ENCODE data around the gene BCCIP.

DNA sequence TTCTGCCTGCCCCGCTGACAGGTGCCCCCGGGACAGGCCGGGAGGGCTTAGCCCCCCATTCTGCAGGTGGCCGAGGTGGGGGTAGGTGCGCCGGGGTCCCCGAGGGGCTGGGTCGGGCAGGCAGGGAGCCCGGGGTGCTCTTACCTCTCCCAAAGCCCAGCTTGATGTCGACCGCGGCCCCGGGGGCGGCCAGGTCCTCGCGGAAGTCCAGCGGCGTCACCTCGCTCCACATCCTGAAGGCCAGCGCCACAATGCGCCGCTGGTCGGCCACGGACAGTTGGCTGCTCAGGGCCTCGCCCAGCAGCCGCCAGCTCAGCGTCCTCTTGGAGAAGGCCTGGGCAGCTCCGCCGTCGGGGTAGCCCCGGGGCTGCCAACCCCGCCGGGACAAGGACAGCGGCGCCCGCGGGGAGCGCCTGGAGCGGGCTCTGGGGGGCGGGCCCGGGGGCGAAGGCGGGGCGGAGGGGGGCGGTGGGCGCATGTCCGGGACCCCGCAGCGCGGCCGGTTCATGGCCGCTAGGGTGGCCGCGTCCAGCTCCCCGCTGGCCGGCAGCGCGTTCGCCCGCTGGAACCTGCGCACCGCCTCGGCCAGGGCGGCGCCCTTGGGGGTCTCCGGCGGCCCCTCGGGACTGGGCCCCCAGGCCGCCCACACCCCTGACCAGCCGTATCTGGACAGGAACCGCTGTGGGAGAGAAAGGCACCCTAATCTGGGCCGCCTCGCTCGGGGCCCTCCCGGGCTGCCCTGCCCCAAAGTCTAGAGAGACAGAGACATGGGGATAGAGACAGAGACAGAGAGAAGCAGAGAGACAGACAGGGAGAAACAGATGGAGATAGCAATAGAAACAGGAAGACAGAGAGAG lies 49.4 kb upstream of the BCCIP start:
- TF ChIP-seq ESRRG (CRISPR knock-in tag; IDR thresholded peaks at IDR 0.05) (no peak), ZFP3 (CRISPR knock-in tag; IDR thresholded peaks at IDR 0.05) (no peak), CREB5 (CRISPR knock-in tag; IDR thresholded peaks at IDR 0.05; ENCODE audit: low read depth) (no peak)
- TF ChIP-seq, protein P1, sequence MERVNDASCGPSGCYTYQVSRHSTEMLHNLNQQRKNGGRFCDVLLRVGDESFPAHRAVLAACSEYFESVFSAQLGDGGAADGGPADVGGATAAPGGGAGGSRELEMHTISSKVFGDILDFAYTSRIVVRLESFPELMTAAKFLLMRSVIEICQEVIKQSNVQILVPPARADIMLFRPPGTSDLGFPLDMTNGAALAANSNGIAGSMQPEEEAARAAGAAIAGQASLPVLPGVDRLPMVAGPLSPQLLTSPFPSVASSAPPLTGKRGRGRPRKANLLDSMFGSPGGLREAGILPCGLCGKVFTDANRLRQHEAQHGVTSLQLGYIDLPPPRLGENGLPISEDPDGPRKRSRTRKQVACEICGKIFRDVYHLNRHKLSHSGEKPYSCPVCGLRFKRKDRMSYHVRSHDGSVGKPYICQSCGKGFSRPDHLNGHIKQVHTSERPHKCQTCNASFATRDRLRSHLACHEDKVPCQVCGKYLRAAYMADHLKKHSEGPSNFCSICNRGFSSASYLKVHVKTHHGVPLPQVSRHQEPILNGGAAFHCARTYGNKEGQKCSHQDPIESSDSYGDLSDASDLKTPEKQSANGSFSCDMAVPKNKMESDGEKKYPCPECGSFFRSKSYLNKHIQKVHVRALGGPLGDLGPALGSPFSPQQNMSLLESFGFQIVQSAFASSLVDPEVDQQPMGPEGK (CRISPR knock-in tag; IDR thresholded peaks at IDR 0.05; ENCODE audit: borderline replicate concordance) = no peak
- TF ChIP-seq, protein P2, sequence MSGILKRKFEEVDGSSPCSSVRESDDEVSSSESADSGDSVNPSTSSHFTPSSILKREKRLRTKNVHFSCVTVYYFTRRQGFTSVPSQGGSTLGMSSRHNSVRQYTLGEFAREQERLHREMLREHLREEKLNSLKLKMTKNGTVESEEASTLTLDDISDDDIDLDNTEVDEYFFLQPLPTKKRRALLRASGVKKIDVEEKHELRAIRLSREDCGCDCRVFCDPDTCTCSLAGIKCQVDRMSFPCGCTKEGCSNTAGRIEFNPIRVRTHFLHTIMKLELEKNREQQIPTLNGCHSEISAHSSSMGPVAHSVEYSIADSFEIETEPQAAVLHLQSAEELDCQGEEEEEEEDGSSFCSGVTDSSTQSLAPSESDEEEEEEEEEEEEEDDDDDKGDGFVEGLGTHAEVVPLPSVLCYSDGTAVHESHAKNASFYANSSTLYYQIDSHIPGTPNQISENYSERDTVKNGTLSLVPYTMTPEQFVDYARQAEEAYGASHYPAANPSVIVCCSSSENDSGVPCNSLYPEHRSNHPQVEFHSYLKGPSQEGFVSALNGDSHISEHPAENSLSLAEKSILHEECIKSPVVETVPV (CRISPR knock-in tag; IDR thresholded peaks at IDR 0.05) = no peak

All from SK-N-SH treated with all-trans-retinoic acid at 6 μM for 48 hours (cell line).